HG02973 (cell line): ENCODE measurements around the gene PCARE.
"Not testable (repeated sequence)": the region's sequence is repeated elsewhere in the genome, so short reads cannot be mapped to it uniquely, and the experiment has no call there.

Experiments used
- ATAC-seq: cut with Tn5 transposase; IDR thresholded peaks from one replicate; pipeline ENCODE4 v1.9.1; 2021; ENCODE audit warnings: moderate library complexity; ENCODE audit not compliant: unreplicated experiment

PCARE gene

DNA sequence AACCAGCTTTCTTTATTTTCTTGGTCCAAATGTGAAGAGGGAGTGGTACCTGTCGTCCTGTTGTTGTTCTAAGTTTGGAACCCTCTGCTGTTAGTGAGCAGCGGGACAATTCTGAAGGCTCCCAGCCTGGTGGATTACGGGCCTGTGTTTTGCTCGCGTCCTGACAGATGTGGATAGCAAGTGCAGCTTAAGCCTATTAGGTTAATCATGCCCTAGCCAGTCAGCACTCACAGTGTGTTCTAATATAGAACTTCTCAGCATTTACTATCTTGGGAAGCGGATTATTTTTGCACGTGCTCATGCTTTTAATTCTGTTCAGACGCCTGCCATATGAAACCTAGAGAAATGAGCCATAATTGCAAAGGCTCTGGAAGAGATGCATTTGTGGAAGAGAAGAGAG is at the start of gene PCARE:
Gene PCARE, minus strand, starts transcription at position 113 of the 400 bp plus-strand sequence. CDS start 262 bp downstream, outside the sequence.
- ATAC-seq, result no peak

DNA sequence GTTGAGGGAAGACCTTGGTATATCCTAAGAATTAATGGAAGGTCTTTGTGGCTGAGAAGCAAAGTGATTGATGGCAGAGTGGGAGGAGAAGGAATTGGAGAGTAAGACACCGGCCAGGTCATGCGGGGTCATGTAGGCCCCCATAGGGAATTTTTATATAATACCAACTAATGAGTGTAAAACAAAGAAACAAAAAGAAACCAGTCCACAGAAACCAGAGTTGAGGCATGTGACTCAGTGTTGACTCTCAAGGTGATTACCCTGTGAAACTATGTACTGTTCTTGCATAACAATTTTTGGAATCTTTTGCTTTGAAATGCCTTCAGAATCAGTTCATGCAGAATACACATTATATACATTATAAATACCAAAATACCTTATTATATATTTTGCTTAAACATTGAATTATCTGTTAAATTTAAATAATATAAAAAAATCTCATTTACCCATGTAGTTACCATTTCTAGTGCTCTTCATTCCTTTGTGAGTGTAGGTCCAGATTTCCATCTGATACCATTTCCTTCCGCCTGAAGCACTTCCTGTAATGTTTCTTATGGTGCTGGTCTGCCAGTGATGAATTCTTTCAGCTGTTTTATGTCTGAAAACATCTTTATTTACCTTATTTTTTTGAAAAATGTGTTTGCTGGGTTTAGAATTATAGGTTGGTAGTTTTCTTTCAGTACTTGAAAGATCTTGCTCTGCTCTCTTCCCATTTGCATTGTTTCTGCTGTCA is 49.5 kb upstream of the PCARE start:
- no peak for ATAC-seq

GRCh38 chr2:29120846-29121245 is 46.5 kb upstream of the PCARE start:
- no peak for ATAC-seq

DNA sequence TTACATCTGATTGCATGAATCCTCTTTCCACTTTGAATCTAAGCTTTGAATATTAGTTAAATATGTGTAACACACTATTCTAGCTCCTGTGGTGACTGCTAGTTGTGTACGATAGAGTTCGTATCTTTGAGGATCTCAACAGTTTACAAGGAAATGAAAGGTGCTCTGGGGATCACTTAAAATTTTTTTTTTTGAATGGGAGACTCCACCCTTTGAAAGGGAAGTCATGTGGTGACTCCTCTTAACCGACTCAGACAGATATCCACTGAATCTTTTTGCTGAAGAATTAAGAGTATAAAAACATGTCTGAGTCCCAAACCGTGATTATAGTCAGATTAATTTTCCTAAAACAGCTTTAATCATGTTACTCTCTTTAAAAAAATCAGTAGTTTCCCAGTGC is 44.9 kb upstream of the PCARE start:
- no peak for ATAC-seq

GRCh38 chr2:29117636-29118303 is 43.4 kb upstream of the PCARE start:
- no peak for ATAC-seq

DNA sequence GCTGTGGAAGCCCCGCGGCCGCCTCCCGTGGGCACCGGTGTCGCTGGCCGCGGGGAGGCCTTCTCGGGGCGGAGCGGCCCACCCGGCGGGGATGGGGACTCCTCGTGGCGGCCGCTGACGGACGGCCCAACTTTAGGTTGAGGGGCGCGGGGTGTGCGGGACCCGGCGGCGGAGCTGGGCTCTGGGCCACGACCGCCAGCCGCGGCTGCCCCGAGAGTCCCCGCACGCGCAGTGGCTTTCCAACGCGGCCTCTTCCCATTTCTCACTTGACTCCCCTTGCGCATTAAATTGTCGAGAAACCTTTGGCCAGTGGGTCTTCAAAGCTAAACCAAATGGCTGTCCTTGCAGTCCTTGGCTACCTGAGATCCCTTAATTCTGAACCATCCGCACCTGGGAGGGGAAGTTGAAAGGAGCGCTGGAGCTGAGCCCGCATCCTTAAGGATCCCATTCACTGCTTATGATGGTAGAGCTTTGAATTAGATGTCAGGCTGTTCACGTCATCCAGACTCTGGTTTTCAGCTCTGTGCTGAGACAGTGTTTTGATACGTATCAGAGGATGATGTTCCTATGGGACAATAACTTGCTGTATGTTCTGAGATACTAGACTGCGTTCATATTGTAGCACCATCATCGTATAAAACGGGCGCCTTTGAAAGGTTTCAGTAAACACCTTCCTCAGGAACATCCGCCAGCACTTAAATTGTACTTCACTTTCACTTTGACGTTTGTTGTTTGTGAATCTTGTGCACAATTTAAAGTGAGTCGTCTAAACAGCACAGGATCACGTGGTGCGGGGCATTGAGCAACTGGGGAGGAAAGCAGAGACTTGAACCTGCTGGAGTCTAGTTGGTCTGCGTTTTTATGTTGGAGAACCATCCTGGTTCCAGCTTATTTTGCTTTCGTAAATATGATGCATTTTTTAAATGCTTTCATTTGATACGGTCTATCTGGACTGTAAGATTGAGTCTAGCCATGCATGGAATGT is 41.8 kb upstream of the PCARE start:
- peak; percentile 31 for ATAC-seq

DNA sequence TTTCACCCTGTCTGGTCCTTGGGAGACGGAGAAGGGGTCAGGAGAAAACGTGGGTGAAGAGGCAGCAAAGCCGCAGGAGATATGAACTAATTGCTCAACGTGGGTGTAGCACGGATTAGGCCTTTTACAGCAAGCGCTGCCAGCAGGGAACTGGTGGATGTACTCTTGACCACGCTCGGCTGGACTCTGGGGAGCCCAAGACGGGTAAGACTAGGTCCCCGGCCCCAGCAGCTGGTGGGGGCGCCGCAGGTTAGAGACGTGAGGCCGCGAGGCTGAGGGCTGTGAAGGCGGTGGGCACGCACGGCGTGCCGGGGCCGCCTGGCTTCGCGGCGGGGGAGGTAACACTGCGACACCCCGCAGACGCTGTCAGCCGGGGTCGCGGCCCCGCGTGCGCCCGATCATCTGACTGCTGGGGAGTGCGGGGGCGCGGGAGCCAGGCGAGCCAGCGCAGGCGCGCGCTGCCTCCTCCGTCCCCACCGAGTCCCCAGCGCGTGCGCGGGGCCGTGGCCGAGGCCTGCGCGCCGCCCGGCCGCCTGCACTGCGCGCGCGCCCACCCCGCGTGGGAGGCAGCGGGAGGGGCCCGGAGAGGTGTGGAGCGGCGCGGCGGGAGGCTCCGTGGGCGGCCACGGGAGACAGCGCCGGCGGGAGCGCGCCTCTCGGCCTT is 40.8 kb upstream of the PCARE start, which contains the start of gene CLIP4:
Gene CLIP4, plus strand, starts transcription at position 470 of the 664 bp plus-strand sequence. CDS start 5,974 bp downstream, outside the sequence.
- no peak for ATAC-seq

DNA sequence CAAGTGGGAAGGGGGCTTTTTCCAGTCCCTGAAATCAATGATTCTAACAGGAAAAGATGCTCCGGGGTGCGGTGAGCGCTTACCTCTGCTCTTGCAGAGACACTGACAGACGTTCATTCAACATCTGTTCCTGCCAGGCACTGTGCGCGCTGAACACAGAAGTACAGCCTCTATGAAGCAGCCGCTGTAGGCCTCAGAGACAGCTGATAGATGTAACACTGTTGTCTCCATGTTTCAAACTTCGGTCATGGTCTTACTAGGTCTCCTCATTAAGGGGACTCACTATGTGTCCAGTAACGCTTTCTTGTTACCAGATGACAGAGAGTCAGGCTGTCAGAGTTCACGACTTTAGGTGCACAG is 40.2 kb upstream of the PCARE start:
- no peak for ATAC-seq

DNA sequence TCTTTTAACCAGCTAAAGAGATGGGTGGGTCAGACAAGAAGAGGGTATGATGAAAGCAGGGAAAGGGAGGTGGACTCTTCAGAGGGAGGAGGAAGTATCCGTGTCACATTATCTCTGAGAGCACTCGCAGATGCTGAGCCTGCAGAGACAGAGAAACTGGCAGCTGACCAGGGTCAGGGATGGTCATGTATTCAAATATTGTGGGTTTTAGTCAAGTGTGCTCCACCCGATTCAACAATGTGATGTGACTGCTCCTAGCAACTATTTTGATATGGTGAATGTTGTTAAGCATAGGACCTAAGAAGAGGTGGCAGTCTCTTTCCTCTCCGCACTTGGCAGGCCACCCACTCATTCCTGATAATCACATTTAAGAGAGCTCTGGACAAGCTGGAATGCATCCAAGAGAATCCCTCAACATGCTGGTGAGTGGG is 39.6 kb upstream of the PCARE start:
- no peak for ATAC-seq

DNA sequence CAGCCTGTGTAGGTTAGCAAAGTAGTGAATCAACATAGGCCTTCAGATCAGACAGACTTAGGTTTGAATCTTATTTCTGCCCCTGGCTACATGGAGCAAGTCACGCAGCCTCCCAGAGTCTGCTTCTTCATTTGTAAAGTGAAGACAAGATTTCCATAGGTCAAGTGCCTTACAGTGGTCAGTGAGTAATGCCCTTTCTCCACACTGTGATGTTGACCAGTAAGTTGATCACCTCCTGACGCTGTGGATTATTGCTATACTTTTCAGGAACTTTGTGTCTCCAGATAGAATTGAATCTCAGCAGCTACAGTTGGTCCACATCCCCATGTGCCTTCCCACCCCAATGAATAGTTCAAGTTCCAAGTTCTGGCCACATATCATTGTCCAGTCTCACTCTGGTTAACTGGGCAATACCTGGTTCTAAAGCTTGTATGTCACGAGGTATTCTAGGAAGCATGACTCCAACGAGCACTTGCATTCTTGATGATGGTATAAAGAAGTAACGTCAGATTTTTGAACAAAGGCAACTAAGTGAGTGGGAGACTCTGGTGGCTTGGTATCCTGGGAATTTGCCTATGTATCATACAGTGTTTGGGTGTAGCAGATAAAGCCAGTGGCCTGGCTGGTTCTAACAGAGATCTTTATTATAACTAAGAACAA is 38.8 kb upstream of the PCARE start:
- ATAC-seq, result no peak

DNA sequence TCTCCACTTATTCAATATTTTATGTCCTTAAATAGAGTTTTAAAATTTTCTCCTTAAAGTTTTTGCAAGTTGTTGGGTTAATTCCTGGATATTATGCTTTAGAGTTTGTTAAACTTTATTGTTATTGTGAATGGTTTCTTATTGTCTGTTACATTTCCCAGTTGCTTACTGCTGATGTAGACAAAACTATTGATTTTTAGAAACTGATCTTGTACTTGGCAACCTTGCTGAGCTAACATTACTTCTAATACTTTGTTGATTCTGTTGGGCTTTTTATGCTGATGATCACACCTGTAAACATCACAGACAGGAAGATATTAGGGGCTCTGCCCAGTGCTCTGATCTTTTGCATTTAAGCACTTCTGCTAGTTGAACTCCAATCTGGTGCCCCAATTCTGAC is 38.1 kb upstream of the PCARE start:
- no peak for ATAC-seq

DNA sequence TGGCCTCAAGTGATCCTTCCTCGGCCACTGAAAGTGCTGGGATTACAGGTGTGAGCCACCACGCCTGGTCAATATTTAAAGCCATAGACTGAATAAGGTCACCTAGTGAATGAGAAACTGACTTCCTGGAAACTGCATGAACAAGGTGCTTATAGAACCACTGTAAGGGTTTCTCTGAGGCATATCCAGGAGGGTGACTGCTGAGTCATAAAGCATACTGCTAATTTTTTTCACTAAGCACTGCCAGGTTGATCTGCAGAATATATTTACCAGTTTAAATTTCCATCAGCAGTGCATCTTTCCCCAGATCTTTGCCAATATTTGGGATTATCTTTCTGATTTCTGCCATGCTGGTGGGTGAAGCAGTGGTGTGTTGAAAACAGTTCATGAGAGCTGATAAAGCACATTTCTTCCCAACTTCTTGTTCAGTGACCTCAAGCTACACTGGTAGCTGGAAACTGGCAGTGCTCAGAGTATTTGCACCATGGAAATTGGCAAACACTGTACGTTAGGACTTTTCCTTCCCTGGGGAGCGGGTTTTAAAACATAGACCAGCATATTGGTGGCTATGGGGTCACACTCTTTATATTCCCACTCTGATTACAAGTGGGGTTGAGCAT is 36.7 kb upstream of the PCARE start:
- peak; percentile 49 for ATAC-seq

DNA sequence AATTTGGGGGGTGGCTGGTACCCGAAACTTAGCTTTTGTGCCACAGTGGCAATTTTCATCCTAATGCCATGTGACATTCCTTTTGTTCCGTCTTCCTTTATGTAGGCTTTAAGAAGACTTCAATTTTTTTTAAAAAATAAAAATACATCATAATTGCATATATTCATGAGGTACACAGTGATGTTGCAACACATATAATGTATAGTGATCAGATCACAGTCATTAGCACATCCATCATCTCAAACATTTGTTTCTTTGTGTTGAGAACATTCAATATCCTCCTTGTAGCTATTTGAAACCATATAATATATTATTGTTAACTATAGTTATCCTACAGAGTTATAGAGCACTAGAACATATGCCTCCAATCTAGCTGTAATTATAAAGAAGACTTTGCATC is 34.9 kb upstream of the PCARE start:
- ATAC-seq, result no peak

- ATAC-seq, result no peak
Observed at GRCh38 chr2:29108225-29108624, 33.9 kb upstream of the PCARE start.

- not testable (repeated sequence) for ATAC-seq
Observed at GRCh38 chr2:29107547-29107946, 33.2 kb upstream of the PCARE start.

GRCh38 chr2:29106980-29107388 is 32.7 kb upstream of the PCARE start:
- no peak for ATAC-seq

DNA sequence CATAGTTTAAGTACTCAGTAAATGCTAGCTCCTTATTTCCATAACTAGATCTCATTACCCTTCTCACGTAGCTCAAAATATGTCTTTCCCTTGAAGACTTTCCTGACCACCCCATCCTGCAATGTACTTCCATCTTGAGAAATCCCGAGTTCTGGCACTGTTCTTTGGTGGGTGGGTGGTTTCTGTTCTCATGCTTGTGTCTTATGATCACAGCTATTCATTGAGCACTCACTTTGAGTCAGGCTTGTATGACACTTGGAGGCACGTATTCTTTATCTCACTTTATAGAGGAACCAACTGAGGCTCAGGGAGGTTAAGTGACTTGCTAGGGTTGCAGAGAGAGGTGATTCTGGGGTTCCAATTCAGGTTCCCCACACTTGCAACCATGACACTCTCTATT is 31.9 kb upstream of the PCARE start:
- no peak for ATAC-seq

- ATAC-seq, result no peak
Observed at GRCh38 chr2:29105375-29105774, 31.1 kb upstream of the PCARE start.

GRCh38 chr2:29104688-29105087 is 30.4 kb upstream of the PCARE start:
- ATAC-seq, result no peak

DNA sequence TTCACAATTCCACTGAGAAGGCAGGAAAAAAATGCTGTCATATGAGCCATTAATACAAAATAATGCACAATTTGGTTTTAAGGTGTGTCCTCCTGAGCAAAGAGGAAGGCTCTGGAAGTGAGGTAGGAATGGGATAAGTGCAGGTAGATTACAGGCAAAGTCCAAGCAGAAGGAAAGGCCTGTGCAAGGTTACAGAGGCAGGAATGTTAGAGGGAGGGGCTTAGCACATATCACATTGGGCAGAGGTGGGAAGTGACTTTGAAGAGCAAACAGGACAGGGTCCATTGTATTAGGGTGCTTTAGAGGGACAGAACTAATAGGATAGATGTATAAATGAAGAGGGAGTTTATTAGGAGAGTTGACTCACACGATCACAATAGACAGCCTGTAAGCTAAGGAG is 26.2 kb upstream of the PCARE start:
- ATAC-seq, result no peak
